Right hindlimb (tissue), 1 donor: ENCODE measurements around the gene VRK1.
"Not testable (repeated sequence)": the region's sequence is repeated elsewhere in the genome, so short reads cannot be mapped to it uniquely, and the experiment has no call there.

Source experiments
- DNase-seq: peaks from one replicate; pipeline ENCODE4 v3.0.0-alpha.2; 2018

Gene VRK1

DNA sequence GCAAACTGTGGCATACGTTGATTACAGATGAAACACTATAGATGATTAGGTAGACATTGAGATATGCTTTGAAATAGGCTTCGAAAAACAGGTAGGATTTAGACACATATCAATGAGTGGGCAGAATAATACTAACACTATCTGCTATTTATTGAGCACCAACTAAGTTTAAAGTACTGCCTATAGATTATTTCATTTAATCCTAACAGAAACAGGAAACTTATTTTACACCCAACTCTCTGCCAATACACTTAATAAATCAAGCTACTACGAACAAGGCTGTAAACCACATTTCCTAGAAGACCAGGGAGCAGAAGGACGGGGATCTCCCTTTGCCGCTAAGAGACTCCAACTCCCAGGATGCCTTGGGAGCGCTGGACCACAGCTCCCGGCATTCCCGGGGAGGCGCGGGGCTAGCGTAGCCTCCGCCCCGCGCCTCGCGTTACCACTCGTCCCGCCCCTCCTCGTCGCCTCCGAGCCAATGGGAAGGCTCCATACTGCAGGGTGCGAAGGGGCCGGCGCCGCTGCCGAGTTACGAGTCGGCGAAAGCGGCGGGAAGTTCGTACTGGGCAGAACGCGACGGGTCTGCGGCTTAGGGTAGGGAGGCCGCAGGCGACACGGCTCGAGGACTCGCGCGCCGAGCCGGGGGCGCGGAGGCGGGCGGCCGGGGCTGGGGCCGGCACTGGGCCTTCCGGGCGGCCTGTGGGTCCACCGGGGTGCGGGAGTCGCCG is at the start of gene VRK1:
TSS of gene VRK1 (plus strand) at position 532 of the 731 bp plus-strand sequence. CDS start 36,090 bp downstream, outside the sequence.
- DNase-seq: peak; percentile 98

DNA sequence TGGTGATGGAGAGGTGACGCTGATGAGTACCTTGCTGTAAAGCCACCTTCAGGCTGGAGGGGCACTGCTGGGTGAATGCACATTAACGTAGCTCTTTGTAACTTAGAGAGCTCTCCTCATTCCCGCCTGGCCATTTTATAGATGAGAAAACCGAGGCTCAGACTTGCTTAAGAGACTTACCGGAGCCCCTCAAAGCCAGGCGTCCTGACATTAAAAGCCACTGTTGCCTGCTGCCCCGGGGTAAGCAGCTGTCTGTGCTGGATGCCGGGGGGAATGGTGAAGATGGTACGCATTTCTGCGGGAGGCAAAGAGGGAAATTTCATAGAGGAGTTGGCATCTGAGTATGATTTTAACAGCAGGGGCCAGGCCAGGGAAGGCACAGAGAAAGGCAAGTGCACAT is 49.6 kb upstream of the VRK1 start:
- no peak for DNase-seq

- no peak for DNase-seq
These were observed 48.8 kb upstream of the VRK1 start for GRCh38 chr14:96748362-96748761.

DNA sequence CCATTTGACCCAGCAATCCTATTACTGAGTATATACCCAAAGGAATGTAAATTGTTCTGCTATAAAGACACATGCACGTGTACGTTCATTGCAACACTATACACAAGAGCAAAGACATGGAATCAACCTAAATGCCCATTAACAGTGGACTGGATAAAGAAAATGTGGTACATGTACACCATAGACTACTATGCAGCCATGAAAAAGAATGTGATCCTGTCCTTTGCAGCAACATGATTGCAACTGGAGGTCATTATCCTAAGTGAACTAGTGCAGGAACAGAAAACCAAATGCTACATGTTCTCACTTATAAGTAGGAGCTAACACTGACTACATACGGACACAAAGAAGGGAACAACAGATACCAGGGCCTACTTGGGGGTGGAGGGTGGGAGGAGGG is 45.7 kb upstream of the VRK1 start:
- no peak for DNase-seq

- no peak for DNase-seq
These were observed 45.1 kb upstream of the VRK1 start for GRCh38 chr14:96752125-96752524.

GRCh38 chr14:96752594-96752993 is 44.6 kb upstream of the VRK1 start:
- DNase-seq: no peak

- no peak for DNase-seq
These were observed 42.9 kb upstream of the VRK1 start for GRCh38 chr14:96754162-96754844.

DNA sequence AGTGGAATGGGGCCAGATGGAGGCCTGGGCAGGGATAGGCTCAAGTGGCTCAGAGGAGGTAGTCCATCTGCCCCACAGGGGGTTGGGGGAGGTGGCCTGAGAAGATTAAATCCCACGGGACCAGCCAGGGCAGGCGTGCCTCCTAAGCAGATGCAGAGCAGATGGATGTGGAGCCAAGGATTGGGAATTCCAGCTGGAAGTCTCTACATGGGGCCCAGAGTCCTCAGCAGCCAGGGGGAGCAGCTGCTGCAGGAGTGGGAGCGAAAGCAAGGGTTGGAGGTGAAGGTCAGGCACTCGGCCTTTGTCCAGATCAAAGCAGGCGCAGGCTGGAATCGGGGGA is 42.4 kb upstream of the VRK1 start:
- peak; percentile 27 for DNase-seq

DNA sequence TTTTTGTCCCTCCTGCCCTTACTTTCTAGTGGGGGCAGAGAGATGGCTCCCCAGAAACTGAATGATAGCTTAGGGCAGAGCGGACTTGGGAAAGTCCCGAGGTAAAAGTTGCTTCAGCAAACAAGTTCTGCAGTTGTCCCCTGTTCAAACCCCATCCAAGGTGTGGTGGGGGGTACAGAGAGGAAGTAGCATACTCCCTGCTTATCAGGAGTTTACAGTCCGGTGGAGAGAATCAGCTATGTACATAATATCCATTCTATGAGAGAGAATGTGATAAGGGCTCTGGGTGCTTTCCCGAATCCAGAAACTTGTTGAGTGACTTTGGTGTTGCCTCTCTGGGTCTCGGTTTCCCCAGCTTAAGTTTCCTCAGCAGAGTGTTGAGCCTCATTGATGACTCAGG is 40.4 kb upstream of the VRK1 start:
- DNase-seq: no peak

DNA sequence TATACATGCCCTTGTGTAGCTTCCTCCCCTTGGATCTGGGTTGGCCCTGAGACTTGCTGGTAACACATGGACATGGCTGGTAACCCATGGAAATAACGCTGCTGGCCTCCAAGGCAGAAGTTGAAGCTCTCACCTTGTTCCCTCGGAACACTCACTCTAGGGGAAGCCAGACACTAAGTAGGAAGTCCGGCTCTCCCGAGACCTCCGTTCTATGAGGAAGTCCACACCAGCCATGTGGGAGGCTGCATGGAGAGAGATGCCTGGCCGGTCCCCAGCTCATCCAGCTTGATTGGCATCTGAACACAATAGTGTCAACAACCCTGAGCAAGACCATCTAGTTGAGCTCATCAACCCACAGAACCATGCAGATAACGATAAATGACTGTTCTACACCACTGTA is 39.7 kb upstream of the VRK1 start:
- no peak for DNase-seq

- no peak for DNase-seq
These were observed 36.1 kb upstream of the VRK1 start for GRCh38 chr14:96761066-96761465.

DNA sequence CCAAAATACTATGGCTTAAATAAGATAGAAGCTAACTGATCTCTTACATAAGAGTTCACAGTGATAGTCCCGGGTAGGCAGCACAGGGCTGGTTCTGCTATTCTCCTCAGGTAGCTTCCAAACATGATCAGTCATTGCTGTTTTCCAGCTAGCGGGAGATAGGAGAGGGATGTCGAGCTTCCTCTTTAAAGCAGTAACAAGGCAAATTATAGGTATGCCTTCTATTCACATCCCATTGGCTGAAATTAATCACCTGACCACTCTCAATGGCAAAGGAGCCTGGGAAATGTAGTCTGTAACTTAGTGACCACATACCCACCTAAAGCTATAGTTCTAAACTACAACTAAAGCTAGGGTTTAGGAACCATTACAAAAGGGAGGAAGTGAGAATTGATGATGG is 34.5 kb upstream of the VRK1 start:
- DNase-seq: peak; percentile 29

GRCh38 chr14:96764012-96764411 is 33.2 kb upstream of the VRK1 start:
- DNase-seq: no peak

DNA sequence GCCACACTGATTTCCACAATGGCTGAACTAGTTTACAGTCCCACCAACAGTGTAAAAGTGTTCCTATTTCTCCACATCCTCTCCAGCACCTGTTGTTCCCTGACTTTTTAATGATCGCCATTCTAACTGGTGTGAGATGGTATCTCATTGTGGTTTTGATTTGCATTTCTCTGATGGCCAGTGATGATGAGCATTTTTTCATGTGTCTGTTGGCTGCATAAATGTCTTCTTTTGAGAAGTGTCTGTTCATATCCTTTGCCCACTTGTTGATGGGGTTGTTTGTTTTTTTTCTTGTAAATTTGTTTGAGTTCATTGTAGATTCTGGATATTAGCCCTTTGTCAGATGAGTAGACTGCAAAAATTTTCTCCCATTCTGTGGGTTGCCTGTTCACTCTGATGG is 32.0 kb upstream of the VRK1 start:
- not testable (repeated sequence) for DNase-seq

GRCh38 chr14:96772929-96773328 is 24.3 kb upstream of the VRK1 start:
- DNase-seq: no peak

- DNase-seq: no peak
These were observed 20.4 kb upstream of the VRK1 start for GRCh38 chr14:96776791-96777190.

- DNase-seq: no peak
These were observed 16.7 kb upstream of the VRK1 start for GRCh38 chr14:96780500-96780899.

GRCh38 chr14:96781371-96781770 is 15.8 kb upstream of the VRK1 start:
- no peak for DNase-seq

GRCh38 chr14:96782436-96782835 is 14.7 kb upstream of the VRK1 start:
- DNase-seq: no peak

DNA sequence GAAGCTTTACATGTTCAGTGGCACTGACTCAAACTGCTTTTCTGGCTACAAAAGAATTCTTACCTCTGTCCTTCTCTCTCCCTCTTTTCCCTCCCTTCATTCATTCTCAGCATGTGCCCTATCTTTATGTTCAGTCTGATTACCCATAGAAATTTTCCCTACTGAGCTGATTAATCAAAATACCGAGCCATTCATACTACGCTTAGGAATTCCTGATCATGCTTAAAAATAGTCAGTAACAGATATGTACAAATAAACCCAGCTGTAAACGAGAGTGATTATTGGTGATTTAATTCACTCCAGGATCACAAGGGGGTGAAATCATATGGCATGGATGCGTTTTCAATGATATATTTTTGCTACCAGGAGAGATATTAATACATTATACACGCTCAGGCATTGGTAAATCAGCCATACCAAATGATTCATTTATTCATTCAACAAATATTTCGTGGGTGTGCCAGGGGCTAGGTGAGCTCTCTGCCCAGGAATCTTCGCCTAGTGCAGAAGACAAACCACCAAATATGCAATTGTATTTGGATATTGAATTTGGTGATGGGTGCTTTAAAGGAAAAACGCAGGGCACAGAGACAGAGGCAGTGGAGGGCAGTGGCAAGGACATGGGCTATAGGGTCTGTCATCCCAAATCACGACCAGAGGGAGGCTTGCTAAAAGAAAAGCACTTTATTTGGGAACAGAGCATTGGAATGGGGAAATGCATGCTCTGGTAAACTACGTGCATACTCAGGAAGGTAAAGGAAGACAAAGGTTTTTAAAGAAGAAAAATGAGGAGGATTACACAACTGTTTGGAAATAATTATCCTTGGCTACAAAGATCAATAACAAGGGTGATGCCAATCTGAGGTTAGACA is 13.9 kb upstream of the VRK1 start:
- no peak for DNase-seq

DNA sequence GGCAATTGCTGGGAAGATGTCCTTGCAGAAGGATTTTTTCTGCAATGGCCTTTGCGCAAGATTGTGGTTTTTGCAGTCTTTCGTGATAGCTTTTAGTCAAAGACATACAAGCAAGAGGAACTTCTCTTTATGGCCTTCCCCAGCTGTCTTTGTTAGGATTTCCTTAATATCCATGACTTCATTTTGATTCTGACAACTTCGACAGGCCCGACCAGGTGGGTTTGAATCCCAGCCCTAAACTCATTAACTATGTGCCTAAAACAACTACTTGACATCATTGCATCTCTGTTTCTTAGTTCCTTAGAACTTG is 13.3 kb upstream of the VRK1 start:
- DNase-seq: no peak

GRCh38 chr14:96790186-96790585 is 7.0 kb upstream of the VRK1 start:
- no peak for DNase-seq

GRCh38 chr14:96790706-96791105 is 6.5 kb upstream of the VRK1 start:
- no peak for DNase-seq

DNA sequence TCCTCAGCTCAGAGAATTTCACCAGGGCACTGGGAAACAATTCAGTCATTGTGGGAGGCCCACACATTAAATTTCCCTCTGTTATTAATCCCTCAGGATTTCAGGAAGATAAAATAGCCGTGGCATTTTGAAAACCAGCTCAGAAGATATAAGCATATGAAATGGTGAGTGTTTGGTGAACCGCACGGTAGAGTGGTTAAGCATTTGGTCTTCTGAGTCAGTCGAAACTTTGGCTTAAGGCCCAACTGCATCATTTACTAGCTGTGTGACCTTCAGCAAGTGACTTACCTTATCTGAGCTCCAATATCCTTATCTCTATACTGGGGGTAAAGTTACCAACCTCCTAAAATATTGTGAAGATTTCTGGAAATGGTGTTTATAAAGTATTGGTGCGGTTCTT is 5.2 kb upstream of the VRK1 start:
- no peak for DNase-seq
